OCI-LY7 (cell line): ENCODE results near the gene EIF4G3. TPM values are rescaled to one million over a fixed set of nuclear protein-coding genes. Genes with fewer than 3 reads are reported as not detected.

Experiments
- Bru-seq: library from RNA; stranded (reverse); fragments of 400-500 nt; gene quantifications from one replicate; lab custom pipeline; 2021; lab: Mats Ljungman, UMichigan
- BruChase-seq, 2 experiments: library from RNA; stranded (reverse); fragments of 400-500 nt; gene quantifications; one replicate each; lab custom pipeline; 2021; lab: Mats Ljungman, UMichigan
- BruUV-seq: library from RNA; stranded (reverse); fragments of 400-500 nt; replicated peaks from 2 replicates; lab custom pipeline; 2021; lab: Mats Ljungman, UMichigan
- CTCF ChIA-PET: fragments of 300-600 bp; sonication (Branson Sonifier 250); formaldehyde crosslinking; loops from one replicate; lab custom pipeline; 2022; ENCODE audit warnings: antibody characterized with exemption; ENCODE audit not compliant: unreplicated experiment; lab: Charles Lee
- POLR2A ChIA-PET: fragments of 300-600 bp; sonication (Branson Sonifier 250); formaldehyde crosslinking; loops from one replicate; lab custom pipeline; 2022; ENCODE audit warnings: antibody characterized with exemption; lab: Charles Lee
- DNase-seq: peaks from one replicate; pipeline ENCODE4 v3.0.0-alpha.2; 2015; ENCODE audit warnings: low spot score
- H2AFZ ChIP-seq: fragments of 200-600 bp; sonication (generic), shearing (Covaris generic); 2 replicates; pipeline ENCODE4 v1.6.1; 2014; ENCODE audit warnings: mild to moderate bottlenecking, antibody characterized with exemption, low read length, moderate library complexity
- H3K27ac ChIP-seq: fragments of 200-600 bp; sonication (generic); 2 replicates; pipeline ENCODE4 v1.5.1; 2014; ENCODE audit warnings: mixed run types, low read depth, mild to moderate bottlenecking, moderate library complexity, low read length, inconsistent platforms; ENCODE audit not compliant: poor library complexity, severe bottlenecking
- H3K36me3 ChIP-seq: fragments of 200-600 bp; sonication (generic); 2 replicates; pipeline ENCODE4 v1.6.1; 2014; ENCODE audit warnings: mild to moderate bottlenecking, antibody characterized with exemption, low read length, moderate library complexity, mixed read lengths; ENCODE audit not compliant: insufficient read depth
- H3K4me1 ChIP-seq: fragments of 200-600 bp; sonication (generic); 2 replicates; pipeline ENCODE4 v1.5.1; 2014; ENCODE audit warnings: mild to moderate bottlenecking, low read length; ENCODE audit not compliant: insufficient read depth, poor library complexity, severe bottlenecking
- H3K4me2 ChIP-seq: fragments of 200-600 bp; sonication (generic); 2 replicates; pipeline ENCODE4 v1.6.1; 2014; ENCODE audit warnings: mild to moderate bottlenecking, low read length
- H3K4me3 ChIP-seq: fragments of 200-600 bp; sonication (generic); 2 replicates; pipeline ENCODE4 v1.5.1; 2014; ENCODE audit warnings: mild to moderate bottlenecking, low read depth, low read length; ENCODE audit not compliant: poor library complexity, severe bottlenecking
- H3K79me2 ChIP-seq: fragments of 200-600 bp; sonication (generic); 2 replicates; pipeline ENCODE4 v1.6.1; 2016; ENCODE audit warnings: low read depth, mild to moderate bottlenecking, low read length, moderate library complexity, mixed read lengths; ENCODE audit not compliant: insufficient read depth
- H3K9me2 ChIP-seq: fragments of 200-600 bp; sonication (generic); 2 replicates; pipeline ENCODE4 v1.6.1; 2016; ENCODE audit warnings: mild to moderate bottlenecking, low read length, mixed read lengths; ENCODE audit not compliant: insufficient read depth
- H3K9me3 ChIP-seq: fragments of 200-600 bp; sonication (generic); 2 replicates; pipeline ENCODE4 v1.6.1; 2014; ENCODE audit warnings: mild to moderate bottlenecking, mixed run types, low read length, mixed read lengths
- H4K20me1 ChIP-seq: fragments of 200-600 bp; sonication (generic); 2 replicates; pipeline ENCODE4 v1.6.1; 2014; ENCODE audit warnings: mild to moderate bottlenecking, antibody characterized with exemption, low read length, moderate library complexity, mixed read lengths; ENCODE audit not compliant: insufficient read depth
- EZH2phosphoT487 ChIP-seq: fragments of 200-600 bp; sonication (generic); IDR thresholded peaks from 2 replicates; pipeline ENCODE4 v1.6.1; 2018; ENCODE audit warnings: low read depth, borderline replicate concordance, mild to moderate bottlenecking, mixed run types, antibody characterized with exemption, low read length, moderate library complexity, mixed read lengths
- intact Hi-C: fragments of 100-400 bp; cut with micrococcal nuclease; formaldehyde crosslinking; loops from one replicate; pipeline ENCODE4 v1.10.0; 2022; ENCODE audit not compliant: unreplicated experiment
- long read RNA-seq: library from polyadenylated mRNA; stranded (forward); transcript quantifications from one replicate; pipeline ENCODE4 v2.0.0, GENCODE V29; 2022
- total RNA-seq, 2 experiments: library from RNA; depleted of rRNA in 1 of 2; stranded (reverse); fragments of >200 nt in 1 of 2; shearing (Covaris generic) in 1 of 2; gene quantifications; 2 replicates each; pipeline ENCODE4 v1.2.3, GENCODE V29; 2014 to 2022
- TF ChIP-seq, protein P1 (sequence below): fragments of 200-600 bp; sonication (generic); conservative IDR thresholded peaks from 2 replicates; pipeline ENCODE4 v1.5.1; 2014; ENCODE audit warnings: mild to moderate bottlenecking, antibody characterized with exemption, low read length, moderate library complexity, mixed read lengths

EIF4G3 gene, protein sequence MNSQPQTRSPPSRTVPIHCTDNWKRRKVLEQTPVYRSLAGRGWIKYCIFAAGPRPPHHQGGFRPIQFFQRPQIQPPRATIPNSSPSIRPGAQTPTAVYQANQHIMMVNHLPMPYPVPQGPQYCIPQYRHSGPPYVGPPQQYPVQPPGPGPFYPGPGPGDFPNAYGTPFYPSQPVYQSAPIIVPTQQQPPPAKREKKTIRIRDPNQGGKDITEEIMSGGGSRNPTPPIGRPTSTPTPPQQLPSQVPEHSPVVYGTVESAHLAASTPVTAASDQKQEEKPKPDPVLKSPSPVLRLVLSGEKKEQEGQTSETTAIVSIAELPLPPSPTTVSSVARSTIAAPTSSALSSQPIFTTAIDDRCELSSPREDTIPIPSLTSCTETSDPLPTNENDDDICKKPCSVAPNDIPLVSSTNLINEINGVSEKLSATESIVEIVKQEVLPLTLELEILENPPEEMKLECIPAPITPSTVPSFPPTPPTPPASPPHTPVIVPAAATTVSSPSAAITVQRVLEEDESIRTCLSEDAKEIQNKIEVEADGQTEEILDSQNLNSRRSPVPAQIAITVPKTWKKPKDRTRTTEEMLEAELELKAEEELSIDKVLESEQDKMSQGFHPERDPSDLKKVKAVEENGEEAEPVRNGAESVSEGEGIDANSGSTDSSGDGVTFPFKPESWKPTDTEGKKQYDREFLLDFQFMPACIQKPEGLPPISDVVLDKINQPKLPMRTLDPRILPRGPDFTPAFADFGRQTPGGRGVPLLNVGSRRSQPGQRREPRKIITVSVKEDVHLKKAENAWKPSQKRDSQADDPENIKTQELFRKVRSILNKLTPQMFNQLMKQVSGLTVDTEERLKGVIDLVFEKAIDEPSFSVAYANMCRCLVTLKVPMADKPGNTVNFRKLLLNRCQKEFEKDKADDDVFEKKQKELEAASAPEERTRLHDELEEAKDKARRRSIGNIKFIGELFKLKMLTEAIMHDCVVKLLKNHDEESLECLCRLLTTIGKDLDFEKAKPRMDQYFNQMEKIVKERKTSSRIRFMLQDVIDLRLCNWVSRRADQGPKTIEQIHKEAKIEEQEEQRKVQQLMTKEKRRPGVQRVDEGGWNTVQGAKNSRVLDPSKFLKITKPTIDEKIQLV (N-terminal part only)
- total RNA-seq (2014; rRNA removed; shearing (Covaris generic)) (28.5 and 29.3 TPM in 2 replicates), total RNA-seq (2022) (62.1 and 66.0 TPM in 2 replicates), Bru-seq, nascent RNA (percentile 81 among the genes with signal in this experiment), BruChase-seq, experiment 1, labeled RNA remaining after a 6-hour chase (percentile 83 among the genes with signal in this experiment), BruChase-seq, experiment 2, labeled RNA remaining after a 2-hour chase (percentile 76 among the genes with signal in this experiment)
- long read RNA-seq, full-length matches to known transcripts: 5 of 59 reads
- long read RNA-seq, partial matches to known transcripts: 23 of 59 reads
- long read RNA-seq, other reads (novel, unspliced or antisense): 31 of 59 reads

DNA sequence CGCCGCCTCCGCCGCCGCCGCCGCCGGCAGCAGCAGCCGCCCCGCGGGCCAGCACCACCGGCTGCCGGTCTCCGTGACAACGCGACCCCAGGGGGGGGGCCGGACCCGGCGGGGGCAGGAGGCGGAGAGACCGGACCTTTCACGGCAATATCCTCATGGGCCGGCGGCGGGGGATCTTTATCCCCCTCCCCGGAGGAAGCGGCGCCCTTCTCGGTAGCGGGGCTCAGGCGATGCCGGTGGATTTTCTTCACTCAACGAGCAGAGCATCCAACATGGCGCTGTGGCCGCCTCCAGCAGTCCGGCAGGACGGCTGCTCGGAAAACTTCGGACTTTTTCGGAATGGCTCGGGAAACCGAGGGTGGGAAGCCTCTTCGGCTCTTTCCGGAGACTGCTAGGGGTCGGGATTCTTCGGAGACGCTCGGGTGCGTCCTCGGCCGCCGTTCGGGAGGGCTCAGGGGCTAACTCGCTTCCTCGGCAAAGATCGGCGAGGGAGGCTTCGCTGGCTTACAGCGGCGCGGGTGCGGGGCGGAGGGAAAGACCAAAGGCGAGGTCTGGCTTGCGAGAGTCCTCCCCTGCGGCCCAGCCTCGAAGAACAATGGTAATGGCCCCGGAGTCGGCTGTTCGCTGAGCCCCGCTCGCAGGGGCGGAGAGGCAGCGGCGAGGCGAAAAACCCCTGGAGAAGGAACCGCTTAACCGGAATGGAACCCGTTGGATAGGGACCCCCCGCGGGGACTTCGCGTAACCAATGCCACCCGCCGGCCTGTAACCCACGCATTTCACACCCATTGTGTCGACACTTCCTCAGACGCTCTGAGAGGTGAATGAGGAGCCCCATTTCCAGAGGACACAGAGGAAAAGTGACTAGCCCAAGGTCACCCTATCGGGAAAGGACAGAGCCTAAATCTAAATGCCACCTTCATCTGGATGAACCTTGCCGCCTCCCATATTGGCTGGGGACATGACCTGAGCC is at the start of gene EIF4G3:
EIF4G3 (minus strand) TSS at position 312 of the 970 bp plus-strand sequence. CDS start 174,155 bp downstream, outside the sequence.
- Histone ChIP-seq H3K79me2 (peaks cover 32% of the 10 kb centered on the region), H3K4me1 (peaks cover 18% of the 10 kb centered on the region), H4K20me1 (peaks cover 20% of the 10 kb centered on the region), H3K9me2 (no peaks in the 10 kb centered on the region), H3K27ac (peak within 1 kb of the TSS; percentile 61), H2AFZ (peak within 1 kb of the TSS; percentile 84; the same call in 1 of the 2 replicates), H3K4me2 (peak within 1 kb of the TSS; percentile 89), H3K4me3 (peak within 1 kb of the TSS; percentile 98), H3K36me3 (peaks cover 12% of the 10 kb centered on the region), H3K9me3 (no peaks in the 10 kb centered on the region)
- no peak for TF ChIP-seq EZH2phosphoT487
- TF ChIP-seq, protein P1, sequence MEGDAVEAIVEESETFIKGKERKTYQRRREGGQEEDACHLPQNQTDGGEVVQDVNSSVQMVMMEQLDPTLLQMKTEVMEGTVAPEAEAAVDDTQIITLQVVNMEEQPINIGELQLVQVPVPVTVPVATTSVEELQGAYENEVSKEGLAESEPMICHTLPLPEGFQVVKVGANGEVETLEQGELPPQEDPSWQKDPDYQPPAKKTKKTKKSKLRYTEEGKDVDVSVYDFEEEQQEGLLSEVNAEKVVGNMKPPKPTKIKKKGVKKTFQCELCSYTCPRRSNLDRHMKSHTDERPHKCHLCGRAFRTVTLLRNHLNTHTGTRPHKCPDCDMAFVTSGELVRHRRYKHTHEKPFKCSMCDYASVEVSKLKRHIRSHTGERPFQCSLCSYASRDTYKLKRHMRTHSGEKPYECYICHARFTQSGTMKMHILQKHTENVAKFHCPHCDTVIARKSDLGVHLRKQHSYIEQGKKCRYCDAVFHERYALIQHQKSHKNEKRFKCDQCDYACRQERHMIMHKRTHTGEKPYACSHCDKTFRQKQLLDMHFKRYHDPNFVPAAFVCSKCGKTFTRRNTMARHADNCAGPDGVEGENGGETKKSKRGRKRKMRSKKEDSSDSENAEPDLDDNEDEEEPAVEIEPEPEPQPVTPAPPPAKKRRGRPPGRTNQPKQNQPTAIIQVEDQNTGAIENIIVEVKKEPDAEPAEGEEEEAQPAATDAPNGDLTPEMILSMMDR: no peak
- ChIA-PET POLR2A (interaction anchor here (0.6 to 0.7 kb wide), 2 partner anchors 205 to 516 kb away, joined by 3 to 4 read pairs; partner anchors contain the start of gene DDOST), CTCF (no interaction called here)
- peak; percentile 98 for DNase-seq
- intact Hi-C loops: no loop called here
- BruUV-seq: no TSS peak

DNA sequence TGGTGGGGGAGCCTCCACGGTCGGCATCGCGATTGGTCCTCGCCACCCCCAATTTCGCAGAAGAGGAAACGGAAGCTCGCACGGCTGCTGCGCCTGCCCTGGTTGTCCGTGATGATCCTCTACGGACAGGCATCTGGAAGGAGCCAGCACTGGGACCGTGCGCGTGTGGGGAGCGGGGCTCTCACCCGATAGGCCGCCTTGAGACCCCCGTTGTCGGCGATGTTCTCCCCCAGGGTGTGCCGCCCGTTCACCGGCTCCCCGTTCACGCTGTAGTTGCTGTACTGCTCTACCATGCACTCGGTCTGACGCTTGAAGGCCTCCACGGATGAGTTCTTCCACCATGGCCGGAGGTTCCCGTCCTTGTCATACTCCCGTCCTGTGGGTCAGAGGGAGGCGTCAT is 48.4 kb upstream of the EIF4G3 start:
- no peaks in the 10 kb centered on the region for H3K9me2 ChIP-seq
- H3K79me2 ChIP-seq: no peaks in the 10 kb centered on the region
- no peaks in the 10 kb centered on the region for H3K9me3 ChIP-seq
- intact Hi-C loops: no loop called here
- no peaks in the 10 kb centered on the region for H4K20me1 ChIP-seq
- no peaks in the 10 kb centered on the region for H3K4me1 ChIP-seq
- no peak for DNase-seq
- H3K27ac ChIP-seq: no peak overlapping the region
- ChIA-PET CTCF (no interaction called here), POLR2A (no interaction called here)
- no peaks in the 10 kb centered on the region; the same call in 1 of the 2 replicates for H3K36me3 ChIP-seq
- H2AFZ ChIP-seq: no peak overlapping the region
- H3K4me2 ChIP-seq: no peak overlapping the region
- BruUV-seq: no TSS peak
- no peak for TF ChIP-seq EZH2phosphoT487
- TF ChIP-seq, protein P1: no peak
- H3K4me3 ChIP-seq: no peak overlapping the region
